Measurements from ENCODE around the gene NSUN4. TPM values are rescaled to one million over a fixed set of nuclear protein-coding genes. Genes with fewer than 3 reads are reported as not detected.

Gene NSUN4
- total RNA-seq, 1 donor, result 17.4 TPM

DNA sequence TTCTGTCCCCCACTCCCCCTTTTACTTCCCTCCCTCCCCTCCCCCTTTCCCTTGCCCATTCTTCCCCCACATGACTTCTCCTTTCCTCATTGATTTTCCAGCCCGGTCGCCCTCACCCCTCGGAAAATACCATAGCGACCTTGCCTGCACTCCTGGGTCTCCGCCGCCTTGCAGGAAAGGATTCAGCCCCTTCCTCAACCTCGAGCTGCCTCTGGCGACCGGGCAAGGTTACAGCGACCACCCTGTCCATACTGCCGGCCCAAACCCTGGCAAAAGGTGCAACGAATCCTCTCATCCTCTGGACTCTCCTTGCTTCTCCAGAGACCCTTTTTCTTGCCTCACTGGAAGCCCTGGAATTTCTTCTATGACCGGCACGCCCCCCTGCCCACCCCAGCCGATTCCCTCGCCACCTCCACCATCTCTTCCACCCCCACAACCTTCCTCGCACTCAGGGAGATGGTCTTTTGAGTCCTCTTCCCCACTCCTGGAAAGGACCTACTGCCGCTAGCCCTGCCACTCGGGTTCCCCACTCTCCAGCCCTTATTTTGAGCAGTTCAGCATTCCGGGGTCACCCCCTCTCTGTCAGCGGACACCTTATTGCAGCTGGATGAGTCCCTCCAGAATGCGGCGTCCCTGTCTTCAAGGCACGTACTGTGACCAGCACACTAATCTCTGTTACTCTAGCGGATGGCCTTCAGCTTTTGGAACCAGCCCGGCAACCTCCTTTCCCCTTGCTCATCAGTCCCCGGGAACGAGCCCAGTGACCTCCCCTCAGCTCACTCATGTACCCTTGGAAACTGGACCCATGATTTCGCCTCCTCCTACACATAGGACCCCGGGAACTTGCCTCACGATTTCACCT is 846 bp downstream of the NSUN4 start:
- H3K4me3 ChIP-seq (ENCODE audit: insufficient read depth, low read length), result peak overlapping the region; percentile 81
- H3K4me1 ChIP-seq (ENCODE audit: insufficient read depth, low read length), result peaks cover 19% of the 10 kb centered on the region
- TF ChIP-seq, protein P1, sequence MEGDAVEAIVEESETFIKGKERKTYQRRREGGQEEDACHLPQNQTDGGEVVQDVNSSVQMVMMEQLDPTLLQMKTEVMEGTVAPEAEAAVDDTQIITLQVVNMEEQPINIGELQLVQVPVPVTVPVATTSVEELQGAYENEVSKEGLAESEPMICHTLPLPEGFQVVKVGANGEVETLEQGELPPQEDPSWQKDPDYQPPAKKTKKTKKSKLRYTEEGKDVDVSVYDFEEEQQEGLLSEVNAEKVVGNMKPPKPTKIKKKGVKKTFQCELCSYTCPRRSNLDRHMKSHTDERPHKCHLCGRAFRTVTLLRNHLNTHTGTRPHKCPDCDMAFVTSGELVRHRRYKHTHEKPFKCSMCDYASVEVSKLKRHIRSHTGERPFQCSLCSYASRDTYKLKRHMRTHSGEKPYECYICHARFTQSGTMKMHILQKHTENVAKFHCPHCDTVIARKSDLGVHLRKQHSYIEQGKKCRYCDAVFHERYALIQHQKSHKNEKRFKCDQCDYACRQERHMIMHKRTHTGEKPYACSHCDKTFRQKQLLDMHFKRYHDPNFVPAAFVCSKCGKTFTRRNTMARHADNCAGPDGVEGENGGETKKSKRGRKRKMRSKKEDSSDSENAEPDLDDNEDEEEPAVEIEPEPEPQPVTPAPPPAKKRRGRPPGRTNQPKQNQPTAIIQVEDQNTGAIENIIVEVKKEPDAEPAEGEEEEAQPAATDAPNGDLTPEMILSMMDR (IDR thresholded peaks at IDR 0.05; ENCODE audit: extremely low read depth, low read depth, low read length), result no peak
- H3K4me2 ChIP-seq (ENCODE audit: insufficient read depth, low read length), result peak overlapping the region; percentile 95
- H3K9me3 ChIP-seq (ENCODE audit: low read depth, low read length), result no peaks in the 10 kb centered on the region
- peaks cover 16% of the 10 kb centered on the region for H3K36me3 ChIP-seq (ENCODE audit: insufficient read depth, low read length)
- H4K20me1 ChIP-seq (ENCODE audit: insufficient read depth, low read length), result no peaks in the 10 kb centered on the region
- H3K79me2 ChIP-seq (ENCODE audit: insufficient read depth, low read length), result peaks cover 39% of the 10 kb centered on the region
- peak overlapping the region; percentile 97 for H3K27ac ChIP-seq (ENCODE audit: low read depth, low read length)
- H2AFZ ChIP-seq (ENCODE audit: low read length), result peak overlapping the region; percentile 96
- no peaks in the 10 kb centered on the region for H3K27me3 ChIP-seq (ENCODE audit: insufficient read depth, low read length)
- DNase-seq (ENCODE audit: insufficient read length, low spot score, missing footprints), result no peak

DNA sequence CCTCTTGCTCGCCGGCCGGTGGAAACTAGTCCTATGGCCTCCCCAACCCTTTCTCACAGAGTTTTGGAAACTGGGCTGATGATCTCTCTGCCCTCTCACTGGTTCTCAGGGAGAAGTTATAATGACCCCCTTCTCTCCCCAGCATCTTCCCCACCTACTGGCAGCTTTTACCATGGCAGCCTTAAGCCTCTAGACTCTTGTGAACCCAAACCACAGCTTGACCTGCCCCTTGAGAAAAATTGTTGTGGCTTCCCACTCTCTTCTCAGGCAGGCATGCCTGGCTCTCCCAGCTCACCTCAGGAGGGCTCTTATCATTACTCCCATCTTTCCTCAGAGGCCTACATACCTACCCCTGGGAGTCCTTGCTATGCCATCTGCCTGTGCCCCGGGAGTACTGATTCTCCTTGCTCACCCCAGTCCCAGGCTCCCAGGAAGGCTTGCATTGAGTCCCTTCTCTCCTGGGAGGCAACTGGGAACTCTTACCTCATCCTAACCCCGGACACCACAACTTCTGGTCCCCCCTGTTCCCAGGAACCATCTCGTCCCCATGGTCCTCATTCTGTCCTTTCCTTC is 1.6 kb downstream of the NSUN4 start:
- Histone ChIP-seq H3K4me1 (ENCODE audit: insufficient read depth, low read length) (peaks cover 19% of the 10 kb centered on the region), H3K9me3 (ENCODE audit: low read depth, low read length) (no peaks in the 10 kb centered on the region), H4K20me1 (ENCODE audit: insufficient read depth, low read length) (no peaks in the 10 kb centered on the region), H3K4me2 (ENCODE audit: insufficient read depth, low read length) (peak overlapping the region; percentile 95), H3K4me3 (ENCODE audit: insufficient read depth, low read length) (peak overlapping the region; percentile 81), H3K27me3 (ENCODE audit: insufficient read depth, low read length) (no peaks in the 10 kb centered on the region), H3K79me2 (ENCODE audit: insufficient read depth, low read length) (peaks cover 39% of the 10 kb centered on the region), H3K27ac (ENCODE audit: low read depth, low read length) (peak overlapping the region; percentile 97), H3K36me3 (ENCODE audit: insufficient read depth, low read length) (peaks cover 20% of the 10 kb centered on the region), H2AFZ (ENCODE audit: low read length) (no peak overlapping the region)
- DNase-seq (ENCODE audit: insufficient read length, low spot score, missing footprints), result no peak
- TF ChIP-seq, protein P1 (IDR thresholded peaks at IDR 0.05; ENCODE audit: extremely low read depth, low read depth, low read length), result peak; percentile 51

- Histone ChIP-seq H3K27me3 (ENCODE audit: insufficient read depth, low read length) (no peaks in the 10 kb centered on the region), H3K9me3 (ENCODE audit: low read depth, low read length) (no peaks in the 10 kb centered on the region), H3K27ac (ENCODE audit: low read depth, low read length) (peak overlapping the region; percentile 97), H4K20me1 (ENCODE audit: insufficient read depth, low read length) (no peaks in the 10 kb centered on the region), H3K4me2 (ENCODE audit: insufficient read depth, low read length) (no peak overlapping the region), H3K36me3 (ENCODE audit: insufficient read depth, low read length) (peaks cover 23% of the 10 kb centered on the region), H2AFZ (ENCODE audit: low read length) (no peak overlapping the region), H3K4me1 (ENCODE audit: insufficient read depth, low read length) (peaks cover 19% of the 10 kb centered on the region), H3K4me3 (ENCODE audit: insufficient read depth, low read length) (no peak overlapping the region), H3K79me2 (ENCODE audit: insufficient read depth, low read length) (peaks cover 39% of the 10 kb centered on the region)
- TF ChIP-seq, protein P1 (IDR thresholded peaks at IDR 0.05; ENCODE audit: extremely low read depth, low read depth, low read length), result no peak
- no peak for DNase-seq (ENCODE audit: insufficient read length, low spot score, missing footprints)
Measured at GRCh38 chr1:46342677-46343350, 2.2 kb downstream of the NSUN4 start.

DNA sequence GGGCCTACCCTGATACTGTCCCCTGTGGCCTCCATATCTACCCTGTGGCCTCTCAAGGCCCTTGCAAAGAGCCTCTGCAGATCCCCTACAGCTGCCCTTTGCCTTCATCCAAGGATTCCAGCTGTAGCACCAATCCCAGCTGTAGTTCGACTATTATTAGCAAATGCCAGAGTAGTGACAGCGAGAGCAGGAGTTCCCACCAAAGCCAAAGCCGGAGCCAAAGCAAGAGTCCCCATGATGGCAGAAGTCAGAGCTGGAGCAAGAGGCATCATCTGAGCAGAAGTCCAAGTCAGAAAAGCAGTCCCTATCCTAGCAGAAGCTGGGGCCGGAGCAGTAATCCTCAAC is 2.7 kb downstream of the NSUN4 start:
- Histone ChIP-seq H3K4me1 (ENCODE audit: insufficient read depth, low read length) (peaks cover 19% of the 10 kb centered on the region), H3K9me3 (ENCODE audit: low read depth, low read length) (no peaks in the 10 kb centered on the region), H3K4me2 (ENCODE audit: insufficient read depth, low read length) (no peak overlapping the region), H4K20me1 (ENCODE audit: insufficient read depth, low read length) (no peaks in the 10 kb centered on the region), H3K36me3 (ENCODE audit: insufficient read depth, low read length) (peaks cover 28% of the 10 kb centered on the region), H2AFZ (ENCODE audit: low read length) (no peak overlapping the region), H3K4me3 (ENCODE audit: insufficient read depth, low read length) (no peak overlapping the region), H3K27ac (ENCODE audit: low read depth, low read length) (no peak overlapping the region), H3K79me2 (ENCODE audit: insufficient read depth, low read length) (peaks cover 39% of the 10 kb centered on the region), H3K27me3 (ENCODE audit: insufficient read depth, low read length) (no peaks in the 10 kb centered on the region)
- no peak for DNase-seq (ENCODE audit: insufficient read length, low spot score, missing footprints)
- TF ChIP-seq, protein P1 (IDR thresholded peaks at IDR 0.05; ENCODE audit: extremely low read depth, low read depth, low read length), result no peak

All from osteoblast (primary cell).